ENCODE results near the gene RALGPS1.

The RALGPS1 gene

GRCh38 chr9:126907058-126907457 lies 7.5 kb upstream of the RALGPS1 start:
- DNase-seq = no peak

- DNase-seq = peak in 1 of 2 donors; percentile 7
Observed at GRCh38 chr9:126915281-126915816, 767 bp downstream of the RALGPS1 start.

- no peak for DNase-seq
Observed at GRCh38 chr9:126915846-126916543, 1.4 kb downstream of the RALGPS1 start.

- no peak for DNase-seq
Observed at GRCh38 chr9:126916909-126917308, 2.3 kb downstream of the RALGPS1 start.

- no peak for DNase-seq
Observed at GRCh38 chr9:126919193-126919592, 4.6 kb downstream of the RALGPS1 start.

GRCh38 chr9:126925876-126926275 lies 11.3 kb downstream of the RALGPS1 start:
- no peak for DNase-seq

GRCh38 chr9:126926364-126926763 lies 11.8 kb downstream of the RALGPS1 start:
- DNase-seq = no peak

- no peak for DNase-seq
Observed at GRCh38 chr9:126927419-126927818, 12.8 kb downstream of the RALGPS1 start.

GRCh38 chr9:126932871-126933321 lies 18.3 kb downstream of the RALGPS1 start:
- no peak for DNase-seq

GRCh38 chr9:126933334-126933980 lies 18.9 kb downstream of the RALGPS1 start:
- DNase-seq = no peak

GRCh38 chr9:126934441-126934840 lies 19.9 kb downstream of the RALGPS1 start:
- DNase-seq = no peak

- no peak for DNase-seq
Observed at GRCh38 chr9:126935630-126936029, 21.0 kb downstream of the RALGPS1 start.

GRCh38 chr9:126937444-126937843 lies 22.9 kb downstream of the RALGPS1 start:
- no peak for DNase-seq

GRCh38 chr9:126938327-126938726 lies 23.7 kb downstream of the RALGPS1 start:
- DNase-seq = no peak

- no peak for DNase-seq
Observed at GRCh38 chr9:126939821-126940221, 25.2 kb downstream of the RALGPS1 start.

- DNase-seq = no peak
Observed at GRCh38 chr9:126942399-126942798, 27.8 kb downstream of the RALGPS1 start.

- no peak for DNase-seq
Observed at GRCh38 chr9:126945682-126946081, 31.1 kb downstream of the RALGPS1 start.

GRCh38 chr9:126947529-126947928 lies 32.9 kb downstream of the RALGPS1 start:
- no peak for DNase-seq

GRCh38 chr9:126952205-126952977 lies 37.8 kb downstream of the RALGPS1 start:
- no peak for DNase-seq

GRCh38 chr9:126953041-126953809 lies 38.6 kb downstream of the RALGPS1 start:
- no peak for DNase-seq

- DNase-seq = no peak
Observed at GRCh38 chr9:126955811-126956210, 41.2 kb downstream of the RALGPS1 start.

- DNase-seq = no peak
Observed at GRCh38 chr9:126956917-126957686, 42.5 kb downstream of the RALGPS1 start.

Data from stimulated activated CD4-positive, alpha-beta T cell treated with anti-CD3 and anti-CD28 coated beads, Interleukin-2, amount 100 ng/mL, for 24 hours (primary cell).